Body of pancreas (tissue), 4 donors: ENCODE measurements around the gene TSPAN14. TPM values are rescaled to one million over a fixed set of nuclear protein-coding genes. Genes with fewer than 3 reads are reported as not detected.

Experiments used
- ATAC-seq: fragments of 150-250 bp; one replicate; pipeline ENCODE4 v1.9.1; 2016
- DNase-seq, 4 donors: peaks; one replicate each; pipeline ENCODE4 v3.0.0-alpha.2; 2019
- H3K27ac ChIP-seq, 4 donors: fragments of 200-600 bp; sonication (generic); 1 replicate in 3 of 4; 2 replicates in 1 of 4; pipeline versions ENCODE4 v1.5.1 to v1.6.1; 2016 to 2019; ENCODE audit warnings: mild to moderate bottlenecking in 1 of 4, mixed read lengths in 1 of 4, moderate library complexity in 1 of 4
- H3K27me3 ChIP-seq, 2 donors: fragments of 200-600 bp; sonication (generic); one replicate each; pipeline ENCODE4 v1.6.0; 2016; ENCODE audit warnings: mild to moderate bottlenecking in 1 of 2
- H3K36me3 ChIP-seq, 2 donors: fragments of 200-600 bp; sonication (generic); replicated peaks in 1 of 2; 2 replicates each; pipeline ENCODE4 v1.5.1; 2016; ENCODE audit warnings: low read depth in 2 of 2; ENCODE audit not compliant: insufficient read depth in 1 of 2
- H3K4me1 ChIP-seq: fragments of 200-600 bp; sonication (generic); one replicate; pipeline ENCODE4 v1.6.0; 2016
- H3K4me3 ChIP-seq, 2 donors: fragments of 200-600 bp; sonication (generic); 1 replicate in 1 of 2; 2 replicates in 1 of 2; pipeline ENCODE4 v1.5.1; 2016 to 2019
- H3K9me3 ChIP-seq, 3 donors: fragments of 200-600 bp; sonication (generic); 1 replicate in 2 of 3; 2 replicates in 1 of 3; pipeline ENCODE4 v1.5.1; 2016
- CTCF ChIP-seq, 7 experiments: fragments of 450-650 bp in 4 of 7; fragments of 200-600 bp in 3 of 7; sonication (generic) in 3 of 7; IDR thresholded peaks; one replicate each; pipeline ENCODE4 v1.5.1; 2016 to 2019; ENCODE audit warnings: antibody characterized with exemption in 7 of 7
- POLR2A ChIP-seq, 3 donors: fragments of 450-650 bp; IDR thresholded peaks; one replicate each; pipeline ENCODE4 v1.6.1; 2016; ENCODE audit warnings: antibody characterized with exemption in 3 of 3, mild to moderate bottlenecking in 2 of 3
- WGBS, 2 donors: methylation state at CpG; one replicate each; pipeline ENCODE4 v1.1.5; 2017; 5-methylcytosine and 5-hydroxymethylcytosine counted together
- intact Hi-C: fragments of 100-400 bp; cut with DNase I; formaldehyde crosslinking; loops from one replicate; pipeline ENCODE4 v1.15.1; 2023
- total RNA-seq, 2 donors: library from RNA; depleted of rRNA; stranded (reverse); fragments of >200 nt; gene quantifications; one replicate each; pipeline ENCODE4 v1.1.0, GENCODE V29; 2016

TSPAN14 gene
- total RNA-seq, 2 donors from 2014 or later, result 22.3 to 63.0 TPM

DNA sequence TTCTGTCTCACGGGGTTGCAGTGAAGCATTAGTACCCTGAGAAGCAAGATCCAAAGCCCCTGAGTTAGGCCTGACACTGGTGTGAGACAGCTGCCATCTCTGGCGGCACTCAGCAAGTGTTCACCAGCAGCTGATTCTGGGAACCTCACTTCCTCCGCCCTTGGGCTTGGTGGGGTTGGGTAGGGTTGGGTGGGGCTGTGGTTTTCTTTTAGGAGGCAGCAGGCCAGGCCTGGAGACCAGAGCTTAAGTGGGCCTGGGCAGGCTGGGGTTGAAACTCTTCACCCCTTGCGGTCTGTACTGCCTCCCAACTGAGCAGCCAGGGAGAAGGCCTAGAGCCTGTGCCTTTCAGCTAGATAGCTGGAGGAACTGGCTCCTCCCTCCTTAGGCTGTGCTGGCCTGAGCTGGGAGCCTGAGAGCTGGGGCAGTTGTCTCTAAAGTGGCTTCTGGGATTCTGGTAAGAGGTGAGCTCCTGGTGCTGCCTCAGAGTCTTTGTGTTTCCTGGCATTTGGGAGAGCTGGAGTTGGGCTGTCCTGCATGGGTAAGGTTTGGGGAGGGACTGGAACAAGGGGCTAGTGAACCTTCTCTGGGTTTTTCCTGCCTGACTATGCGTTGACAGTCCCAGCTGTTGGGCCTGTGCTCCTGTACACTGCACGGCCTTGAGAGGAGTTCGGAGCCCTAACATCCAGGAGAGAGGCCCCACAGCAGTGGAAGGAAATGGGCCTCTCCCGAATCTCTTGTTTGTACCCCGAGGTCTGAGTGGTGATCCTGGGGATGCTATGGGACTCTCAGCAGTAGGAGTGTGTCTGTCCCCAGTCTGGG lies 5.1 kb downstream of the TSPAN14 start:
- Histone ChIP-seq H3K9me3 (no peaks in the 10 kb centered on the region), H3K27ac (peak overlapping the region; percentile 77 to 88 (median 84)), H3K36me3 (no peaks in the 10 kb centered on the region), H3K27me3 (no peaks in the 10 kb centered on the region), H3K4me1 (peaks cover 91% of the 10 kb centered on the region), H3K4me3 (no peak overlapping the region)
- 24 to 30% methylated on average over 5 to 9 of the region's 9 CpGs for WGBS, 2 donors
- ATAC-seq (no peak), DNase-seq (peak in 3 of 4 donors; percentile 20 to 64 (median 49))
- peak in 1 of 3 donors; percentile 10 for TF ChIP-seq POLR2A (IDR thresholded peaks at IDR 0.05)
- TF ChIP-seq CTCF (IDR thresholded peaks at IDR 0.05), result no peak
- intact Hi-C loops, result no loop called here

DNA sequence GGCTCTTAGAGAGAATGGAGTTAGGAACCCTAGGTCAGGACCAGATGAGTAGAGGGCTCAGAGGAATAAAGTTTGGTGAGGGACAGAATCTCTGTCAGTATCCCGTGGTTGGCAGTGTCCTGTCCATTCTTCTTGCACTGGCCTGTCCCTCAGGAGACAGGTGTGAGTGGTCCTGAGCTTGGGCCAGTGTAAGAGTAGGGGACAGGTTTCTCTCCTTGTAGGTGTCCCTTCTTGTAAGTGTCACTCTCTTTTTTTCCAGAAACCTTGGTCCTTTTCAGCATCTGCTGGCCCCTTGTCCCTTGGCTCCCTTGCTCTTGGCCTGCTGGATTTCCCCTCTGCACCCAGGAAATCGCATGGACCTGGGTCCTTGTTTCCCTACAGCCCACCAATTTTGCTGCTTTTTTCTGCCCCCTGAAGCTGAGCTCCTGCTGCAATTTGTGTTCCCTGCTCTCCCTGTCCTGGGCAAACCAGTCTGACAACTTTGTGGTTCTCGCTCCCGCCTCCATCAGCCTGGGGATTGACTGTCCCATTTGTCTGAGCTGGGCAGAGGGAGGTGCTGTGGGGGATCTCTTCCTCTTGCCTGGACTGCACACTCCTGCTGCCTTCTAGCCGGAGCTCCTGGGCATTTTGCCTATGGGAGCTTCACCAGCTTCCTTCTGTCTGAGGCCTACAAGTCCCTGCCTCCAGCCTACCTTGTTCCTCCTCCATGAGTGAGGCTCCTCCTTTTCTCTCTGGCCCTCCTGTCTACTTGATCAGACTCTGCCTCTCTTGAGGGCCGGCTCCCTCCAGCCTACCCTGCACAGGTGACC lies 6.5 kb downstream of the TSPAN14 start:
- 14 to 19% methylated on average over 6 of the region's 6 CpGs for WGBS, 2 donors
- peak; percentile 91 for ATAC-seq
- Histone ChIP-seq H3K9me3 (no peaks in the 10 kb centered on the region), H3K27me3 (no peaks in the 10 kb centered on the region), H3K36me3 (no peaks in the 10 kb centered on the region), H3K4me1 (peaks cover 100% of the 10 kb centered on the region), H3K27ac (peak overlapping the region; percentile 77 to 88 (median 84)), H3K4me3 (no peak overlapping the region)
- intact Hi-C loops, result no loop called here
- TF ChIP-seq CTCF (IDR thresholded peaks at IDR 0.05), result no peak
- peak in 2 of 3 donors; percentile 56 to 58 for TF ChIP-seq POLR2A (IDR thresholded peaks at IDR 0.05)
- DNase-seq, result peak; percentile 89 to 96 (median 94)

- no peak for ATAC-seq
- peak in 2 of 4 donors; percentile 36 to 39 for DNase-seq
- WGBS, 2 donors, result 37 to 46% methylated on average over 8 of the region's 8 CpGs
- Histone ChIP-seq H3K4me1 (peaks cover 100% of the 10 kb centered on the region), H3K27ac (peak overlapping the region; percentile 77 to 88 (median 84)), H3K36me3 (no peaks in the 10 kb centered on the region), H3K9me3 (no peaks in the 10 kb centered on the region), H3K4me3 (no peak overlapping the region), H3K27me3 (no peaks in the 10 kb centered on the region)
- intact Hi-C loops, result no loop called here
- TF ChIP-seq POLR2A (IDR thresholded peaks at IDR 0.05) (no peak), CTCF (IDR thresholded peaks at IDR 0.05) (no peak)
Observed at GRCh38 chr10:80461208-80462183, 7.4 kb downstream of the TSPAN14 start.

- ATAC-seq (no peak), DNase-seq (no peak)
- TF ChIP-seq POLR2A (IDR thresholded peaks at IDR 0.05) (no peak), CTCF (IDR thresholded peaks at IDR 0.05) (no peak)
- H3K27ac ChIP-seq, result peak overlapping the region; percentile 77 to 88 (median 84)
- WGBS, 2 donors, result 62 to 69% methylated on average over 7 of the region's 7 CpGs
- no peaks in the 10 kb centered on the region for H3K9me3 ChIP-seq
- no peak overlapping the region for H3K4me3 ChIP-seq
- H3K36me3 ChIP-seq, result no peaks in the 10 kb centered on the region
- intact Hi-C loops, result no loop called here
- H3K4me1 ChIP-seq, result peaks cover 100% of the 10 kb centered on the region
- no peaks in the 10 kb centered on the region for H3K27me3 ChIP-seq
Observed at GRCh38 chr10:80462299-80462980, 8.3 kb downstream of the TSPAN14 start.
